H1 (cell line): ENCODE measurements around the gene SP5. TPM values are rescaled to one million over a fixed set of nuclear protein-coding genes. Genes with fewer than 3 reads are reported as not detected.

Experiments
- CTCF ChIA-PET: fragments of 300-600 bp; sonication (Branson Sonifier 250); formaldehyde crosslinking; loops from one replicate; lab custom pipeline; 2021; ENCODE audit not compliant: partially characterized antibody; lab: Charles Lee
- POLR2A ChIA-PET: fragments of 300-600 bp; sonication (Branson Sonifier 250); formaldehyde crosslinking; loops from one replicate; lab custom pipeline; 2021; ENCODE audit warnings: inconsistent platforms; ENCODE audit not compliant: partially characterized antibody; lab: Charles Lee
- DNase-seq, 2 experiments: peaks; one replicate each; pipeline versions ENCODE4 v3.0.0 to v3.0.0-alpha.2; 2010 to 2022; ENCODE audit warnings: low spot score in 2 of 2, low read depth in 1 of 2, mixed read lengths in 1 of 2
- FAIRE-seq: peaks from 2 replicates; lab custom pipeline; 2011; peaks lifted over from hg19 to GRCh38; lab: Jason Lieb, UNC
- H2AFZ ChIP-seq: 2 replicates; pipeline ENCODE4 v1.8.1; 2012; ENCODE audit warnings: low read length, inconsistent platforms
- H2AK5ac ChIP-seq: 2 replicates; pipeline ENCODE4 v1.6.1; 2013; ENCODE audit warnings: low read depth, low read length
- H2BK120ac ChIP-seq: replicated peaks from 2 replicates; pipeline ENCODE3; 2013; ENCODE audit warnings: low read depth, low read length, inconsistent platforms
- H2BK12ac ChIP-seq: 2 replicates; pipeline ENCODE4 v1.6.1; 2013; ENCODE audit warnings: low read depth, low read length
- H2BK15ac ChIP-seq: 2 replicates; pipeline ENCODE4 v1.6.1; 2013; ENCODE audit warnings: low read length
- H2BK20ac ChIP-seq: 2 replicates; pipeline ENCODE4 v1.6.1; 2013; ENCODE audit warnings: low read length
- H2BK5ac ChIP-seq: 2 replicates; pipeline ENCODE4 v1.6.1; 2013; ENCODE audit warnings: low read depth, low read length
- H3K14ac ChIP-seq: 2 replicates; pipeline ENCODE4 v1.6.1; 2013; ENCODE audit warnings: inconsistent platforms; ENCODE audit not compliant: insufficient read length
- H3K18ac ChIP-seq: 2 replicates; pipeline ENCODE4 v1.6.1; 2013; ENCODE audit warnings: low read length; ENCODE audit errors: extremely low read depth
- H3K23ac ChIP-seq: 2 replicates; pipeline ENCODE4 v1.6.1; 2013; ENCODE audit warnings: inconsistent platforms; ENCODE audit not compliant: insufficient read length
- H3K23me2 ChIP-seq: 2 replicates; pipeline ENCODE4 v1.6.1; 2013; ENCODE audit warnings: low read depth, low read length
- H3K27ac ChIP-seq: 2 replicates; pipeline ENCODE4 v1.6.1; 2011; ENCODE audit warnings: low read depth, low read length, inconsistent platforms
- H3K27me3 ChIP-seq, 4 experiments: replicated peaks in 1 of 4; 1 replicate in 1 of 4; 2 replicates in 3 of 4; pipeline versions ENCODE4 v1.6.1 to v1.8.1; 2011 to 2013; ENCODE audit warnings: low read length in 3 of 4, mild to moderate bottlenecking in 3 of 4, inconsistent platforms in 2 of 4, mixed read lengths in 2 of 4, moderate library complexity in 1 of 4; ENCODE audit not compliant: control insufficient read depth in 3 of 4, insufficient read depth in 3 of 4; ENCODE audit errors: extremely low read depth in 1 of 4
- H3K36me3 ChIP-seq, 4 experiments: 2 replicates each; pipeline versions ENCODE4 v1.6.1 to v1.8.1; 2011 to 2013; ENCODE audit warnings: mild to moderate bottlenecking in 4 of 4, low read length in 3 of 4, moderate library complexity in 2 of 4, control low read depth in 1 of 4, inconsistent platforms in 1 of 4; ENCODE audit not compliant: insufficient read depth in 4 of 4, control insufficient read depth in 2 of 4
- H3K4ac ChIP-seq: replicated peaks from 2 replicates; pipeline ENCODE3; 2013; ENCODE audit warnings: low read length, low read depth, mixed read lengths, inconsistent platforms; ENCODE audit not compliant: insufficient read length
- H3K4me1 ChIP-seq, 4 experiments: replicated peaks in 1 of 4; 1 replicate in 1 of 4; 2 replicates in 3 of 4; pipeline versions ENCODE4 v1.6.1 to v1.8.1; 2011 to 2013; ENCODE audit warnings: low read length in 3 of 4, inconsistent platforms in 2 of 4, mixed read lengths in 1 of 4; ENCODE audit not compliant: insufficient read depth in 4 of 4, control insufficient read depth in 3 of 4
- H3K4me2 ChIP-seq, 2 experiments: 2 replicates each; pipeline versions ENCODE4 v1.6.1 to v1.8.1; 2011 to 2013; ENCODE audit warnings: low read depth in 2 of 2, low read length in 2 of 2, control low read depth in 1 of 2, inconsistent platforms in 1 of 2, mild to moderate bottlenecking in 1 of 2; ENCODE audit not compliant: insufficient read depth in 1 of 2
- H3K4me3 ChIP-seq, 4 experiments: fragments of 200-600, 300-600 bp in 1 of 4; sonication (generic), shearing (Covaris generic), sonication (Bioruptor Twin) in 1 of 4; 2 replicates each; pipeline versions ENCODE4 v1.5.1 to v1.8.1; 2011 to 2016; ENCODE audit warnings: low read length in 4 of 4, low read depth in 3 of 4, control low read depth in 2 of 4, inconsistent platforms in 2 of 4, mild to moderate bottlenecking in 2 of 4, mixed read lengths in 1 of 4, moderate library complexity in 1 of 4; ENCODE audit not compliant: insufficient read depth in 2 of 4; ENCODE audit errors: extremely low read depth in 1 of 4
- H3K56ac ChIP-seq: replicated peaks from 2 replicates; pipeline ENCODE3; 2013; ENCODE audit warnings: low read depth, mild to moderate bottlenecking, mixed read lengths, low read length, inconsistent platforms; ENCODE audit not compliant: insufficient read length
- H3K79me1 ChIP-seq: 2 replicates; pipeline ENCODE4 v1.6.1; 2013; ENCODE audit warnings: low read depth, low read length, control low read depth
- H3K79me2 ChIP-seq, 2 experiments: 2 replicates each; pipeline versions ENCODE4 v1.6.1 to v1.8.1; 2012 to 2013; ENCODE audit warnings: low read length in 2 of 2, mild to moderate bottlenecking in 2 of 2, inconsistent platforms in 1 of 2; ENCODE audit not compliant: insufficient read depth in 2 of 2, control insufficient read depth in 1 of 2
- H3K9ac ChIP-seq, 4 experiments: replicated peaks in 1 of 4; 1 replicate in 1 of 4; 2 replicates in 3 of 4; pipeline versions ENCODE4 v1.6.1 to v1.8.1; 2011 to 2013; ENCODE audit warnings: low read depth in 3 of 4, low read length in 3 of 4, control low read depth in 2 of 4, mild to moderate bottlenecking in 2 of 4, moderate library complexity in 2 of 4, inconsistent platforms in 1 of 4; ENCODE audit errors: extremely low read depth in 1 of 4
- H3K9me3 ChIP-seq, 2 experiments: 2 replicates each; pipeline versions ENCODE4 v1.6.1 to v1.8.1; 2012 to 2013; ENCODE audit warnings: mild to moderate bottlenecking in 2 of 2, moderate library complexity in 2 of 2, control low read depth in 1 of 2, inconsistent platforms in 1 of 2, low read depth in 1 of 2, low read length in 1 of 2, mixed read lengths in 1 of 2; ENCODE audit not compliant: insufficient read depth in 2 of 2
- H4K20me1 ChIP-seq, 2 experiments: replicated peaks in 1 of 2; 2 replicates each; pipeline versions ENCODE3 to v1.8.1; 2011 to 2013; ENCODE audit warnings: inconsistent platforms in 2 of 2, low read length in 2 of 2, mild to moderate bottlenecking in 1 of 2; ENCODE audit not compliant: insufficient read depth in 2 of 2, control insufficient read depth in 1 of 2
- H4K5ac ChIP-seq: 2 replicates; pipeline ENCODE4 v1.6.1; 2013; ENCODE audit warnings: low read length, low read depth, mixed read lengths, inconsistent platforms; ENCODE audit not compliant: insufficient read length
- H4K8ac ChIP-seq: 2 replicates; pipeline ENCODE4 v1.8.0; 2013; ENCODE audit warnings: mild to moderate bottlenecking, moderate library complexity, low read length, inconsistent platforms; ENCODE audit not compliant: insufficient read depth; ENCODE audit errors: extremely low read depth
- H4K91ac ChIP-seq: replicated peaks from 2 replicates; pipeline ENCODE3; 2013; ENCODE audit warnings: low read length, mixed read lengths, inconsistent platforms; ENCODE audit not compliant: insufficient read length
- BCL11A ChIP-seq, 2 experiments: IDR thresholded peaks; one replicate each; pipeline ENCODE4 v1.6.1; 2011; ENCODE audit warnings: low read depth in 2 of 2, low read length in 2 of 2, mild to moderate bottlenecking in 2 of 2
- BRCA1 ChIP-seq: IDR thresholded peaks from 2 replicates; pipeline ENCODE4 v1.6.1; 2012; ENCODE audit warnings: low read depth, low read length, improper control_type of control experiment
- CHD1 ChIP-seq: IDR thresholded peaks from 2 replicates; pipeline ENCODE4 v1.6.1; 2012; ENCODE audit warnings: low read depth, low read length, improper control_type of control experiment
- CTBP2 ChIP-seq: IDR thresholded peaks from 2 replicates; pipeline ENCODE4 v1.7.0; 2011; ENCODE audit warnings: borderline replicate concordance, mild to moderate bottlenecking, moderate library complexity, mixed read lengths, low read length; ENCODE audit not compliant: insufficient read depth, insufficient read length
- EGR1 ChIP-seq: IDR thresholded peaks from 2 replicates; pipeline ENCODE4 v1.6.1; 2011; ENCODE audit warnings: low read depth, low read length, borderline replicate concordance
- SIN3A ChIP-seq, 2 experiments: IDR thresholded peaks in 1 of 2; conservative IDR thresholded peaks in 1 of 2; 2 replicates each; pipeline ENCODE4 v1.6.1; 2011 to 2012; ENCODE audit warnings: low read length in 2 of 2, improper control_type of control experiment in 1 of 2, low read depth in 1 of 2, mild to moderate bottlenecking in 1 of 2
- SIX5 ChIP-seq: IDR thresholded peaks from 2 replicates; pipeline ENCODE4 v1.6.1; 2011; ENCODE audit warnings: mild to moderate bottlenecking, low read depth, low read length
- SRF ChIP-seq: IDR thresholded peaks from 2 replicates; pipeline ENCODE4 v1.6.1; 2011; ENCODE audit warnings: mild to moderate bottlenecking, low read depth, low read length, moderate library complexity
- TAF7 ChIP-seq: optimal IDR thresholded peaks from 2 replicates; pipeline ENCODE3; 2011; ENCODE audit warnings: low read depth, mild to moderate bottlenecking, inconsistent platforms, low read length, moderate library complexity, borderline replicate concordance
- TCF12 ChIP-seq: IDR thresholded peaks from 2 replicates; pipeline ENCODE4 v1.6.1; 2011; ENCODE audit warnings: low read depth, mild to moderate bottlenecking, low read length
- TEAD4 ChIP-seq: IDR thresholded peaks from 2 replicates; pipeline ENCODE4 v1.6.1; 2012; ENCODE audit warnings: low read depth, low read length, inconsistent platforms, mixed read lengths
- WGBS, 2 experiments: shearing (Covaris generic) in 1 of 2; methylation state at CpG; one replicate each; pipeline versions ENCODE4 v1.1.6 to v1.1.7; 2013 to 2015; ENCODE audit warnings: low lambda C conversion rate in 2 of 2, mixed read lengths in 2 of 2, inconsistent platforms in 1 of 2, low coverage in 1 of 2, missing lambda C conversion rate in 1 of 2; ENCODE audit not compliant: insufficient replicate concordance in 2 of 2, insufficient coverage in 1 of 2, insufficient read length in 1 of 2; ENCODE audit errors: extremely low coverage in 1 of 2, missing lambda C conversion rate in 1 of 2; 5-methylcytosine and 5-hydroxymethylcytosine counted together
- polyA plus RNA-seq, 7 experiments: library from polyadenylated mRNA; depleted of rRNA in 3 of 7; stranded (reverse) in 5 of 7; unstranded in 2 of 7; fragments of >200 nt in 5 of 7; fragments of 200-250 nt in 2 of 7; gene quantifications; 1 replicate in 5 of 7; 2 replicates in 1 of 7; 4 replicates in 1 of 7; pipeline versions ENCODE4 v1.2.1 to v1.2.3, GENCODE V29; 2011 to 2013; ENCODE audit warnings: missing spikeins in 2 of 7, mixed read lengths in 2 of 7
- total RNA-seq: library from RNA; stranded (reverse); fragmentation: NEBNext Ultra II Directional; extraction: Animal tissue kit (Norgen Biotek cat#: 25700); gene quantifications from 2 replicates; pipeline ENCODE4 v1.2.1, GENCODE V29; 2021
- TF ChIP-seq, protein P1 (sequence below): IDR thresholded peaks from 2 replicates; pipeline ENCODE4 v1.6.1; 2012; ENCODE audit warnings: inconsistent platforms

SP5 gene
- total and polyA plus RNA-seq, 2 of the 8 experiments (the other 6 are each of a cell fraction or from before 2014, with no cell fraction given), result 0.17 TPM; not detected in 1

GRCh38 chr2:170742896-170743529 is 27.9 kb downstream of the SP5 start:
- no peaks in the 10 kb centered on the region; the same call in 1 of the 2 replicates for H3K23me2 ChIP-seq
- H3K14ac ChIP-seq, result no peak overlapping the region
- no peak overlapping the region for H4K8ac ChIP-seq
- WGBS, 2 experiments, result 87% methylated on average over 6 of the region's 6 CpGs; no CpG with 5 or more reads in 1 of the 2 experiments
- no peaks in the 10 kb centered on the region for H3K79me2 ChIP-seq
- H2BK12ac ChIP-seq, result no peak overlapping the region
- no peak overlapping the region for H3K4me3 ChIP-seq
- H4K5ac ChIP-seq, result no peak overlapping the region
- DNase-seq, result no peak
- H3K27me3 ChIP-seq, result no peaks in the 10 kb centered on the region
- ChIA-PET POLR2A (no interaction called here), CTCF (interaction anchor here (1.5 kb wide), 1 partner anchor 49 kb away, joined by 4 read pairs; no protein-coding TSS in a partner anchor)
- no peak overlapping the region for H3K9ac ChIP-seq
- H3K18ac ChIP-seq, result no peak overlapping the region
- no peak overlapping the region for H3K4me2 ChIP-seq
- H3K79me1 ChIP-seq, result no peaks in the 10 kb centered on the region
- H3K4me1 ChIP-seq, result no peaks in the 10 kb centered on the region
- no peak for FAIRE-seq
- no peak overlapping the region for H2BK15ac ChIP-seq
- H3K4ac ChIP-seq, result no peak overlapping the region
- no peak overlapping the region for H3K23ac ChIP-seq
- no peaks in the 10 kb centered on the region for H3K9me3 ChIP-seq
- H2BK5ac ChIP-seq, result no peak overlapping the region
- H3K36me3 ChIP-seq, result no peaks in the 10 kb centered on the region
- no peak overlapping the region for H3K56ac ChIP-seq
- H2BK20ac ChIP-seq, result no peak overlapping the region
- H3K27ac ChIP-seq, result no peak overlapping the region
- no peak overlapping the region for H4K91ac ChIP-seq
- no peak overlapping the region for H2AFZ ChIP-seq
- H2AK5ac ChIP-seq, result no peak overlapping the region
- no peak overlapping the region for H2BK120ac ChIP-seq
- no peaks in the 10 kb centered on the region for H4K20me1 ChIP-seq
- TF ChIP-seq, protein P1, sequence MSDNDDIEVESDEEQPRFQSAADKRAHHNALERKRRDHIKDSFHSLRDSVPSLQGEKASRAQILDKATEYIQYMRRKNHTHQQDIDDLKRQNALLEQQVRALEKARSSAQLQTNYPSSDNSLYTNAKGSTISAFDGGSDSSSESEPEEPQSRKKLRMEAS, result no peak
- TF ChIP-seq BRCA1, result no peak
- no peak for TF ChIP-seq CHD1
- TF ChIP-seq BCL11A (IDR thresholded peaks at IDR 0.05; ENCODE audit: low read depth in 2 of 2, low read length in 2 of 2), result no peak
- TF ChIP-seq EGR1, result no peak
- no peak for TF ChIP-seq TCF12
- TF ChIP-seq TAF7, result no peak
- no peak for TF ChIP-seq SIN3A (conservative IDR thresholded peaks at IDR 0.05 in 1 of 2, IDR thresholded peaks at IDR 0.05 in 1 of 2; ENCODE audit: low read depth in 1 of 2, low read length in 2 of 2)
- no peak for TF ChIP-seq SRF
- no peak for TF ChIP-seq CTBP2
- no peak for TF ChIP-seq SIX5
- no peak for TF ChIP-seq TEAD4
